ENCODE data around the gene ULK1.

- TF ChIP-seq POLR2A (IDR thresholded peaks at IDR 0.05): no peak
- TF ChIP-seq CTCF (IDR thresholded peaks at IDR 0.05): no peak
Measured at GRCh38 chr12:131919051-131919347, 24.6 kb downstream of the ULK1 start.
